MV-4-11 (cell line): ENCODE data around the gene GOLGA3.
"Not testable (repeated sequence)": the region's sequence is repeated elsewhere in the genome, so short reads cannot be mapped to it uniquely, and the experiment has no call there.

Experiments
- DNase-seq: peaks from one replicate; lab custom pipeline; 2025; lab: John Stamatoyannopoulos, UW

The GOLGA3 gene

GRCh38 chr12:132753670-132754069 is 75.0 kb downstream of the GOLGA3 start:
- not testable (repeated sequence) for DNase-seq

DNA sequence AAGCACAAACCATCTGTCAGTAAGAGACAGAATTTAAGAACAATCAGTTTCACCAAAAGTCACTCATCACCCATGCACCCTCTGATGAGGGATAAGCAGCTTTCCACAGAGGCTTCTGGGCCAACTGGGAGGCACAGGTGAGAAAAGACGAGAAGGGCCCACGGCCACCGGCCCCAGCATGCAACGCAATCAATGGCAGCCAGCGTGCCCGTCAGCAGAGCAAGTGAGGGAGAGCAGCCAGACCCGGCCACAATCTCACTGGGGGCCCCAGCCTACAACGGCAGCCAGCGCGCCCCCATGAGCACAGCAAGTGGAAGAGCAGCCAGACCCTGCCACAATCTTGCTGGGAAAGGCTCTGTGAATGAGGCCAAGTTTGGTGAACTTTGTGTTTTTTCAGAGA is 80.3 kb downstream of the GOLGA3 start:
- DNase-seq = no peak

- no peak for DNase-seq
Observed at GRCh38 chr12:132747896-132748295, 80.8 kb downstream of the GOLGA3 start.

GRCh38 chr12:132747395-132747794 is 81.3 kb downstream of the GOLGA3 start:
- DNase-seq = no peak

DNA sequence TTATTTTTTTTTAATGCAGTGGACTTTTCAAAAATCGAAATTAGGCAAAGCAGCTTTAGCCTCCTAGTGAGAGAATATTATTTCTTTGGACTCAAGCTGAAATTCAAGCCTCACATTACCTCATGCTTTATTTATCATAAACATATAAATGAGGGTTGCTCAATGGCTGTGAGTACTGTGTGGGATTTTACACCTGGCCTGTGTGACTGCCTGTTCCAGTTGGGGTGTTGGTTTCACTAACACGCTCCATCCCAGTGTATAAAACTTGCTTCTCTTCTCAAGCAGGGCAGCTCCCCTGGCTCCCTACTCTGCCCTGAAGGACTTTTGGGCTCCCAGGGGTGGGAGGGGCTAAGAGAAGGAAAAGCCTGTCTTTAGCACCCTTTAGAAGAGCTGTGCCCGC is 82.1 kb downstream of the GOLGA3 start:
- DNase-seq = no peak

DNA sequence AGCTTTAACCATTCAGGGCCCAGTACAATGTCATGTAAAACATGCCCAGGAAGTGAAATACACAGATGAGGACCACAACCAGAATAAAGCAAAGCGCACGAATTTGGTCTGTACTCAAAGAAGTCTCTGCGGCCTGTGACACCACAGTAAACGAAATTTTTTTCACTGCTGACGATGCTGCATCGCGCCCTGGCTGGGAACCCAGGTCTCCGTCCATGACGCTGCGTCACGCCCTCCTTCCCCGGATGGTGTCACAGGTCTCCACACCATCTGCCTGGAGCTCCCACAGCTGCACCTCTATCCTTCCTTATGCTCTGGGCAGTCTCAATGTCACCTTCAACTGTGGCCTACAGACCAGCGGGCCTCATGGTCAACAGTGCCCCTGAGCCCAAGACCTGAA is 84.8 kb downstream of the GOLGA3 start:
- DNase-seq = no peak

GRCh38 chr12:132741620-132742019 is 87.0 kb downstream of the GOLGA3 start:
- DNase-seq = no peak

- no peak for DNase-seq
Observed at GRCh38 chr12:132740652-132741051, 88.0 kb downstream of the GOLGA3 start.

- no peak for DNase-seq
Observed at GRCh38 chr12:132740313-132740646, 88.4 kb downstream of the GOLGA3 start.

DNA sequence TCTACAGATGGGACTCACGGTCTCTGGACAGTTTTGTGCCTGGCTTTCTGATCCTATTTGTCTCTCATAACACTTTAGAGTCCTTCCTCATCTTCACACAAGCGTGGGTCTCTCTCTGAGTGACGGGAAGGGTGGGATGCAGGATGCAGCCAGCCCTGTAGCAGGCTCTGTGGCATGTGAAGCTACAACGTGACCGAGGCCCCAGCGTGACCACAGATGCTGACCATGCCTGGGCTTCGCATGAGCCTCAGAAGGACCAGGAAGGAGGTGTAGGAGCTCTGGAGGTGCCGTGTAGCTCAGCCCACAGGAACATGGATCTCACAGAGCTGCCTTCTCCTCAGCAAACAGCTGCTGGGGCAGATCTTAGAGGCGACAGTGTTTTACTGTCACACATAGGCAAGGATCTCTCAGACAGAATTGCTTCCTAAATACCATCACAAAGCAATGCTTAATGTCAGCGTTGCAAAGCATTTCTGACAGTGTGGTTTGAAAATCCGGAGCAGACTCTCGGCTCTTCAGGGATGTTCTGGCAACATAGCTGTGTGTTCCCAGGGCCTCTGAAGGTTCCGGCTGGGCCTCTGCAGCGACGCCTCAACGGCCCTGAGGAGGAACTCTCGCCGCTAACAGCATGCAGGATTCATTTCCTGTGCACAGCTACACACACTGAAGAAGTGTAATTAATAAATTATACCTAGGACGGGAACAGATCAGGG is 88.9 kb downstream of the GOLGA3 start:
- DNase-seq = no peak

GRCh38 chr12:132736913-132737312 is 91.8 kb downstream of the GOLGA3 start:
- no peak for DNase-seq

DNA sequence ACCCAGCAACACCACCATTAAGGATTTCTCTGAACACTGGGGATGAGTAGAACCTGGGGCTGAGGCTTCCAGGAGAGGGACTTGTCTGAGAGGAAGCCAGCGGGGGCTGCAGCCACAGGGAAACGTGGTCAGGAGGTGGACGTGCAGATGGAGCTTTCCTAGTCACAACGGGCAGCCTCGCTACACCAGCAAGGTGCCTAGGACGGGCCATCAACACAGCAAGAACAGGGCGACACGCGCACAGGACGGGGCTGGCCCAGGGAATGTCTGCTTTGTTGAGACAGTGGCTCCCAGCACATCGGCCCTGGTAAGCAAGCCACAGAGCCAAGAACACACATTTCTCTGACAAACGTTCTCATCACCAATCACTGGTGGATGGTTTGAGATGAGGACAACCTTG is 92.3 kb downstream of the GOLGA3 start:
- no peak for DNase-seq

- no peak for DNase-seq
Observed at GRCh38 chr12:132735496-132735895, 93.2 kb downstream of the GOLGA3 start.

GRCh38 chr12:132734206-132734605 is 94.5 kb downstream of the GOLGA3 start:
- DNase-seq = no peak

DNA sequence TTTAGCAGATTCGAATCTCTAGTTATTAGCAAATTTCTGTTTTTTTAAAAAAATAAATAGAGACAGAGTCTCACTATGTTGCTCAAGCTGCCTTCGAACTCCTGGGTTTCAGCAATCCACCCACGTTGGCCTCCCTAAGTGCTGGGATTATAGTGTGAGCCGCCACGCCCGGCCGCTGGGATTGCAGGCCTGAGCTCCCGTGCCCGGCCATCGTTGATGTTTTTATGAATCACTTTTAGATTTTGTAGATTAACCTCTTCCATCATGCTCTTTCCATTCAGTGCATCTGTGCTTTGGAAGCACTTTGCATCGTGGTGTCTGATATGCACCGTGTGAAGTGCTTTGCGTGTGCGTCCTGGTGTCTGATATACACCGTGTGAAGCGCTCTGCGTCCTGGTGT is 97.1 kb downstream of the GOLGA3 start:
- DNase-seq = no peak

- no peak for DNase-seq
Observed at GRCh38 chr12:132730353-132730752, 98.3 kb downstream of the GOLGA3 start.

DNA sequence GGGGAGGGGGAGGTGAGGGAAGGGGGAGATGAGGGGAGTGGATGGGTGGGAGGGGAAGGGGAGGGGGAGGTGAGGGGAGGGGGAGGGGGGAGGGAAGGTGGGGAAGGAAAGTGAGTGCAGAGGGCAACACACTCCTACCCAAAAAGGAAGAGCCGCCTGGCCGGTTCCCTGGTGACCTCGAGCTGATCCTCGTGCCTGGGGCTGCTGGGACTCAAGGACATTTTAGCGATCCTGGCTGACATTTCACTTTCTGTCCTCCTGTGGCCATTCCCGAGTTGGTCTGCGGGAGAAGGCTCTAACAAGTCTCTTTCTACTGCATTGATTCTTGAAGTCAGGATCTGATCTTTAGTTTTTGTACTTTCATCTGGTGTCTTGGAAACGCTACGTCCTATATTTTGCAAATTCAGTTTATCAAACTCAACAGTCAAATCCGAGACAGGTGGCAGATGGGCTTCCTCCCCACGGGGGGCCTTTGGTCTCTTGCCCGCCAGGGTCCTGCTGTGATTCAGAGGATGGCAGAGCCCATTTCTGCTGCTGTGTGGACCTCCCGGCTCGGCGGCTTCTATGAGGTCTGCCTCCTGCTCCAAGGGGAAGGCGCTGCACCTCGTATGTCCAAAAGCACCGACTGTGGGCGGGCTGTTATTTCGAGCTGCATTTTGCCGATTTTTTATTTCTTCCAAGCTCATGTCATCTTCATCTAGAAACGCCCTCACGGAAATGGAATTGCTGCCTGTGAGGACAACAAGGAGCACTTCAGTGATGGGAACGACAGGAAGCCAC is 98.9 kb downstream of the GOLGA3 start:
- no peak for DNase-seq

GRCh38 chr12:132728502-132728901 is 100.2 kb downstream of the GOLGA3 start:
- no peak for DNase-seq

- DNase-seq = no peak
Observed at GRCh38 chr12:132727091-132727794, 101.4 kb downstream of the GOLGA3 start.

DNA sequence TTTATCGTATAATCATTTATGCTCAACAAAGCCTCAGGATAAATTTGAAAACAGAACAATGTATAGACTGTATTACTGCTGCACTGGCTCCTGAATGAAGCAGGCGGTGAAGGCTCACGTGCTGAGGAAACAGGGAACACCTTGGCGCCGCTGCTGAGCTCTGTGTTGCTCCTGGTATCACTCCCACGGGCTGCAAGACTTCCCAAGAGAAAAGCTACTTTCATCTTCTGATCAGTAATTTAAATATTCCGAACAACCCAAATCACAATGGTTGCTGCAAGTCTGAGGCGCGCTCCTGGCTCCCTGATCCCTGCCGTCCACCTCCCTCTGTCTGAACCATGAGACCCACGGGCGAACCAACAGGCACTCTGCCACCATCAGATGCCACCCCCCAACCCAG is 102.3 kb downstream of the GOLGA3 start:
- DNase-seq = no peak

DNA sequence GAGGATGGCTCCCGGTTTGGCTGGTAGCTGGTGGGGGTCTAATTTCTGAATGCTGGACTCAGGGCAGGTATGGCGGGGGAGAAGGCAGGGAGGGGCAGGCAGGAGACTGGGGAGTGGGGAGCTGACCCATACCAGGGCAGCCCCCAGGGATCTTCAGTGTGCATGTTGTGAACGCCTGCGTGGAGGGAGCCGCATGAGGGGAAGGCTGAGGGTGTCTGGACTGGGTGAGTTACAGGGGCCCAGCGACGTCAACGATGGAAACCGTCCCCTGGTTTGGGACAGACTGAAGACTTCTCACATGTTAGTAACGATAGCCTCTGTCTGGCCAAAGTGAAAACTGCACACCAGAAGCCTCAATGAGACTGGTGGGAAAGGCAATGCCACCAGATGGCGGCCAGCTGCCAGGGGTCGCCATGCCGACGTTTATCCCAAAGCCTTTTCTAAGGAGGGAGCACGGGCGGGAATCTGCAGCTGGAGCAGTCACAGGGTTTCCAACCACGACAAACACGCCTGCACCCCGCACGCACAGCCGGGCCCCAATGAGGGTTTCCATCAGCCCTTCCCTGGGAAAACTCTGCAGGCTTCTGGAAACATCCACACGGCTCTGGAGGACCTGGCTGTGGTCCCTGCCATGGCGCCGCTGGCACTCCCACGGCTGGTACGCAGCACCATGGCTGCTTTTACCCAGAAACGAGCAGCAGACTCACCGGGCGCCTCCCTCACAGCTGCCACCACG is 104.0 kb downstream of the GOLGA3 start:
- DNase-seq = no peak

DNA sequence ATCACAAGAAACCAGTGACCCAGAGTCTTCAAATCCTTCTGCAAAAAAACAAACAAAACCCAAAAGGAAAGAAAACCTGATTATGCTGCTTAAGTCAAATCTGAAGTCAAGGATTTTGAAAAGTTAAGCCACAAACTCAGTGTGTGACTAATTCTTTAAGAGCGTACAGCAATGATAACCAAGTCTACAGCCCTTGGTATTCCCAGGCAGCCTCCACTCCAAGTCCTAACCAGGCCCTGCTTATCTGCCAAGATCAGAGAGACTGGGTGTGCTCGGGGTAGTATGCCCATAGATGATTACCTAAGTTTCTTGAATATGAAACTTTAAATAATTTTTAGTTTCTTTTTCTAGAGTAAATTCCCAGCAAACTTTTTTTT is 104.9 kb downstream of the GOLGA3 start:
- DNase-seq = no peak
